GM18907 (cell line): Measurements from ENCODE around the gene TCTN1.
"Not testable (repeated sequence)": the region's sequence is repeated elsewhere in the genome, so short reads cannot be mapped to it uniquely, and the experiment has no call there.

Experiments used
- ATAC-seq: cut with Tn5 transposase; IDR thresholded peaks from one replicate; pipeline ENCODE4 v1.9.1; 2021; ENCODE audit warnings: mild to moderate bottlenecking, moderate library complexity; ENCODE audit not compliant: unreplicated experiment

The TCTN1 gene

GRCh38 chr12:110585231-110585799, 28.6 kb upstream of the TCTN1 start:
- ATAC-seq: no peak

DNA sequence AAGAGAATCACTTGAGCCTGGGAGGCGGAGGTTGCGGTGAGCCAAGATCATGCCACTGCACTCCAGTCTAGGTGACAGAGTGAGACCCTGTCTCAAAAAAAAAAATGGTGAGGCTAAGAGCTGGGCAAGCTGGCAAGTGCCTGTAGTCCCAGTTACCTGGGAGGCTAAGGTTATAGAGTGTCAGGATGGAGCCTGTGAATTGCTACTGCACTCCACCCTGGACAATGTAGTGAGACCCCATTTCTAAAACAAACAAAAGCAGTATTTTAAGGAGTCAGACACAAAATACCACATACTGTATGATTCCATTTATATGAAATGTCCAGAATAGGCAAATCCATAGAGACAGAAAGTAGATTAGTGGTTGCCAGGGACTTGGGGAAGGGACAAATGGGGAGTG, 26.8 kb upstream of the TCTN1 start:
- ATAC-seq: not testable (repeated sequence)

- ATAC-seq: no peak
Measured at GRCh38 chr12:110590059-110590458, 23.9 kb upstream of the TCTN1 start.

- ATAC-seq: peak; percentile 66
Measured at GRCh38 chr12:110590806-110591326, 23.1 kb upstream of the TCTN1 start.

- no peak for ATAC-seq
Measured at GRCh38 chr12:110591451-110592051, 22.4 kb upstream of the TCTN1 start.

DNA sequence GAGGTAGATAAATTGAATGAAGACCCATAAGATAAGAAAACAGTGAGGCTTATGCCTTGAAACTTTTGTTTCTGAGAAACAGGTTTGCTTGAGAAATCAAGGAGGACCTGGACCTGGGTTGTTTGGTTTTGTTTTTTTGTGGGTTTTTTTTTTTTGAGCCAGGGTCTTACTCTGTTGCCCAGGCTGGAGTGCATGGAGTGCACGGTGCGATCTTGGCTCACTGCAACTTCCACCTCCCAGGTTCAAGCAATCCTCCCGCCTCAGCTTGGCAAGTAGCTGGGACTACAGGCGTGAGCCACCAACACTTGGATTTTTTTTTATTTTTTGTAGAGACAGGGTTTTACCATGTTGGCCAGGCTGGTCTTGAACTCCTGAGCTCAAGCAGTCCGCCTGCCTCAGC, 21.9 kb upstream of the TCTN1 start:
- no peak for ATAC-seq

DNA sequence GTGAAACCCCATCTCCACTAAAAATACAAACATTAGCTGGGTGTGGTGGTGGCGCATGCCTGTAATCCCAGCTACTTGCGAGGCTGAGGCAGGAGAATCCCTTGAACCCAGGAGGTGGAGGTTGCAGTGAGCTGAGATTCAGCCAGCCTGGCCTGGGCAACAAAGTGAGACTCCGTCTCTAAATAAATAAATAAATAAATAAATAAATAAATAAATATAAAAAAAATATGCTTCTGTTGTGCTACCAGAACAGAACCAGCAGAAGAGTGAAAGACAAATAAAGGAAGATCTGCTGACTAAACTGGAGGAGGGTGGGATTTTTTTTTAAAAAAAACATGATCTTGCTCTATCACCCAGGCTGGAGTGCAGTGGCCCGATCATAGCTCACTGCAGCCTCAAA, 21.0 kb upstream of the TCTN1 start:
- not testable (repeated sequence) for ATAC-seq

- no peak for ATAC-seq
Measured at GRCh38 chr12:110597885-110598284, 16.0 kb upstream of the TCTN1 start.

- no peak for ATAC-seq
Measured at GRCh38 chr12:110599334-110599733, 14.6 kb upstream of the TCTN1 start.

DNA sequence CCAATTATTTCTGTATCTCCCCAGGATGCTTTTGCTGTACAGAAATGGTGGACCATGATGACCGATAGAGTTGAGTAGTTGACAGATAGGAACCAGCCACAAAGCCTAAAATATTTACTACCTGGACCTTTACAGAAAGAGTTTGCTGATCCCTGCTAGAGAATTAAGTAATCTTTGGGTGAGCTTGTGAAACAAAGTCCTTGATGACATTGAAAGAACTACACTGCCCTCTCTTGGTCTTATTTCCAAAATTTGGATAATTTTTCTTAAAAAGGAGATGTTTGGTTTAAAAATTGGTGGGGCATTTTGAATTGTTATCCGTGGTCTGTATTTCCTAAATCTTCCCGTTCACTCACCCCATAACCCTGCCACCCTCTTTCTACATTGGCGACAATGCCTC, 13.7 kb upstream of the TCTN1 start:
- ATAC-seq: no peak

DNA sequence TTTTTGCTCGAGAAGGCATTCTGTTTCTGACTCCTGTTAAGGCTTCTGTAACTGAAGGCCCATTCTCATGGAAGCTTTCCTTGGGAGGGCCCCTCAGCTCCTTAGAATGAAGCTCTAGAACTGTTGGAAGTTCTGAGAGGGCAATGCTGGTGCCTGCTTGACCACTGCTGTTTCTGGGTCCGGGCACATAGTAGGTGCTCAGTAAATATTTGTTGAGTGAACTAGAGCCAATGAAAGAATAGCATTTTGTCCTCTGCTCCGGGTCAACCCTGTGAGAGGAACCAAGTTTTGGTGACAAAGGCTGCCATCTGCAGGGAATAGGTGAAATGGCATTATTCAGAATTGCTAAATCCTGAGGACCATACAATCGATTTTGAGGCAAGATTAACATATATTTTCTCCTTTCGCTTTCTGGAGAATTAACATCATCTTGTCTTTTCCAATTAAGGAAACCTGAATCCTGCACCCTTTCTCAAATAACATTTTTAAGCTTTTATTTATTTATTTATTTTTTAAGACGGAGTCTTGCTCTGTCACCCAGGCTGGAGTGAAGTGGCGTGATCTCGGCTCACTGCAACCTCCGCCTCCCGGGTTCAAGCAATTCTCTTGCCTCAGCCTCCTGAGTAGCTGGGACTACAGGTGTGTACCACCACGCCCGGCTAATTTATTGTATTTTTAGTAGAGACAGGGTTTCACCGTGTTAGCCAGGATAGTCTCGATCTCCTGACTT, 11.7 kb upstream of the TCTN1 start:
- ATAC-seq: peak; percentile 38

GRCh38 chr12:110606253-110606611, 7.7 kb upstream of the TCTN1 start:
- no peak for ATAC-seq

DNA sequence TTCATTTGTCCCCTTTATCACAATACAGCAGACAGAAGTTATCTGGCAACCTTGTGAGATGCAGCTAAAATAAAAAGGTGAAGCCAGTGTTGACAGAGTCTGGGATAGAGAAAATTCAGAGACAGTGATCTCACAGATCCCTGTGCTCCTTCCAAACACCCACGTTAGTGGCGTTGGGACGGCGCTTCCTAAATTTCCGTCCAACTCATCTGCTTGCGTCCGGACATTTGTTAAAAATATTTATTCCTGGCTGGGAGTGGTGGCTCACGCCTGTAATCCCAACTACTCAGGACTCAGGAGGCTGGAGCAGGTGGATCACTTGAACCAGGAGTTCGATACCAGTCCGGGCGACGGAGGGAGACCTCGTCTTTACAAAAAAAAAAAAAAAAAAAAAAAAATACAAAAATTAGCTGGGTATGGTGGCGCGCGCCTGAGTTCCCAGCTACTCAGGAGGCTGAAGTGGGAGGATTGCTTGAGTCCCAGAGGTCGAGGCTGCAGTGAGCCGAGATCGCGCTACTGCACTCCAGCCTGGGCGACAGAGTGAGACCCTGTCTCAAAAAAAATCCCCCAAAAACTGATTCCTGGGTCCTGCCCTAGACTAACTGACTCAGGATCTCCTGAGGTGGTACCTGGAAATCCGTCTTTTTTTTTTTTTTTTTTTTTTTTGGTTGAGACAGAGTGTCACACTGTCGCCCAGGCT, 708 bp upstream of the TCTN1 start:
- no peak for ATAC-seq

DNA sequence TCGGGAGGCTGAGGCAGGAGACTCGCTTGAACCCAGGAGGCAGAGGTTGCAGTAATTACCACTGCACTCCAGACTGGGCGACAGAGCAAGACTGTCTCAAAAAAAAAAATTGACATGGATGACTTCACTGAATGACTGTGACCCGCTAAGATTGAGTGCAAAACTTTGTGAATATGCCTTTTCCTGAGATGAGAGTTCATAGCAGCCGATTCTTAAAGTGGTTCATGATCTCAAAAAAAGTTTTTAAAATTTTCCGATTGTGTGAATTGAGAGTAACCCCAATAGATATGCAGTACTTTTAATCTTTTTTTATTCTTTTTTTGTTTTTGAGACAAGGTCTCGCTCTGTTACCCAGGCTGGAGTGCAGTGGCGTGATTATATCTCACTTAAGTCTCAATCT, 1.2 kb downstream of the TCTN1 start:
- ATAC-seq: no peak

DNA sequence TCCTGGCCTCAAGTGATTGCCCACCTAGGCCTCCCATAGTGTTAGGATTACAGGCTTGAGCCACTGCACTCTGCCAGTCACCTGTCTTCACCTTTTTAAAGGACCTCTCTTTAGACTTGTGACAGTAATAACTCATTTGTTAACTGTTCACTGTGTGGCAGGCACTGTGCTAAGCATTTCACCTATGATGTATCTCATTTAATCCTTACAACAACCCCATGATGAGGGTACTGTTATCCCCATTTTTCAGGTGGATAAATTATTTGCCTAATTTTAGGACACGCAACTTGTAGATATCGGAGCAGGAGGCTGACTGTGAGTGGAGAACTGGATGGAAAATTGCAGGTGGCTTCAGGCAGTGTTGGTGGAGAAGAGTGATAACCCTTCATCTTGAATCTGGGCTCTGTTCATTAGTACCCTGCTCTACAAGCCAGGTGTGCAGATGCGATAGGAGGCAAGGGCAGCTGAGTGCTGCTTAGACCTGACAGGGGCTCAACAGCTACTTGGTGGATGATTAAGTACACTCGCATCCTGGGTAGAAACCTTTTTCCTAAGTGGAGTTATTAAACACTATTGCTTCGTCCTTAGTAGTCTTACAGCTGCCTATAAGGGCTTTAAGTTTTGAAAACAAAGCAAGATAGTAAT, 2.7 kb downstream of the TCTN1 start:
- ATAC-seq: no peak

DNA sequence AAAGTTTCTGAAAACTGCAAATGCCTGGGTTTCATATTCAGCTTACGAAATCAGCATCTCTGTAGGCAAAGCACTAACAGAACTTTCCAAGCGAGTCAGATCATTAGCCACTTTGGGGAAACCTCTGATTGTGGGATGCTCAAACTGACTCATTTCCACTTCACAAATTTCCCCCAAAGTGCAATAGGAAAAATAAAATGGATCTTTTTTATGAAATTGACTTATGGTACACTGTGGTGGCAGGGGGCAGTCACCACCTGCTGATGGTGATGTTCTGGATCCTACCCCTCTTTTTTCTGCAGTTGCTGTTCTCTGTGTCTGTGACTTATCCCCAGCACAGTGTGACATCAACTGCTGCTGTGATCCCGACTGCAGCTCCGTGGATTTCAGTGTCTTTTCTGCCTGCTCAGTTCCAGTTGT, 5.6 kb downstream of the TCTN1 start:
- ATAC-seq: no peak

DNA sequence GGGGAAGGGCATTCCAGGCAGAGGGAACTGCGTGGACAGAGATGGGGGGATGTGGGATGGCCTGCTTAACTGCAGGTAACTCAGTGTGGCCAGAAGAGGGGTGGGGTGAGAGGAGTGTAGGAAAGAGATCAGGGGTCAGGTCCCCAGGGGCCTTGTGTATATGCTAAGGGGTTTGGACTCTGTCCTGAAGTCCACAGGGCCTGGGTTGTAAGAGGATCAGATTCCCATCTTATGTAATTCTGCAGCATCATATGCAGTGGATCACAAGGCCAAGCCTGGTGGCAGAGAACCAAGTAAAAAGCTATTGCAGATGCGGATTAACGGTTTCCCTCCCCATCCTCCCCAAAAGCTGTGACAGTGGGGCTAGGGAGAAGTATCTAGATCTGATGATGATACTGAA, 8.7 kb downstream of the TCTN1 start:
- no peak for ATAC-seq

- no peak for ATAC-seq
Measured at GRCh38 chr12:110627500-110628195, 13.7 kb downstream of the TCTN1 start.

GRCh38 chr12:110635055-110635454, 21.1 kb downstream of the TCTN1 start:
- no peak for ATAC-seq

DNA sequence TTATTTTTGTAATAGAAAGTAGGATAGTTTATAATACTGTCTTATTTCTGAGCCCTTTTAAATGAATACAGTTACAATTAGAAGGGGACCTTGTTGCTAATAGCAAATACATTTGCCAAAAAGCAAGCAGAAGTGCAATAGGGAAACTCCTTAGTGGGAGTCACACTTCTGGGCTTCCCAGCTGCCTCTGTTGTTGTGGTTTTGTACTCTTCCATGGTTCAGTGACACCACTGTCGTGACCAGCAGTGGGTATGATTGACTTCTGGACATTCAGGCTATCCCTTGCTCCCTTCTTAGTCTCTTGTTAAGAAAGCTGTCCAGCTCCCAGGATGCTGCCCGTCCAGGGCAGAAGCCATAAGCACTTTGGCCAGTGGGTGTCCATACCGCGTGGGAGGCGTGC, 22.6 kb downstream of the TCTN1 start:
- ATAC-seq: no peak
